ENCODE measurements around the gene PDIK1L.
"Not testable (repeated sequence)": the region's sequence is repeated elsewhere in the genome, so short reads cannot be mapped to it uniquely, and the experiment has no call there.

The PDIK1L gene

GRCh38 chr1:26092422-26092821 lies 19.2 kb upstream of the PDIK1L start:
- FAIRE-seq, result no peak

GRCh38 chr1:26093569-26093968 lies 18.1 kb upstream of the PDIK1L start:
- FAIRE-seq, result not testable (repeated sequence)

GRCh38 chr1:26094076-26094669 lies 17.5 kb upstream of the PDIK1L start:
- FAIRE-seq, result no peak

- no peak for FAIRE-seq
These were observed 16.8 kb upstream of the PDIK1L start for GRCh38 chr1:26094677-26095383.

GRCh38 chr1:26096471-26096870 lies 15.2 kb upstream of the PDIK1L start:
- FAIRE-seq, result no peak

GRCh38 chr1:26097696-26098095 lies 13.9 kb upstream of the PDIK1L start:
- FAIRE-seq, result no peak

- no peak for FAIRE-seq
These were observed 13.0 kb upstream of the PDIK1L start for GRCh38 chr1:26098602-26099001.

- no peak for FAIRE-seq
These were observed 11.8 kb upstream of the PDIK1L start for GRCh38 chr1:26099780-26100179.

- FAIRE-seq, result not testable (repeated sequence)
These were observed 11.4 kb upstream of the PDIK1L start for GRCh38 chr1:26100204-26100603.

GRCh38 chr1:26102119-26102518 lies 9.5 kb upstream of the PDIK1L start:
- no peak for FAIRE-seq

GRCh38 chr1:26102526-26102925 lies 9.1 kb upstream of the PDIK1L start:
- FAIRE-seq, result no peak

GRCh38 chr1:26105226-26105548 lies 6.4 kb upstream of the PDIK1L start:
- FAIRE-seq, result not testable (repeated sequence)

- FAIRE-seq, result no peak
These were observed 2.1 kb upstream of the PDIK1L start for GRCh38 chr1:26109229-26110164.

- no peak for FAIRE-seq
These were observed 694 bp upstream of the PDIK1L start for GRCh38 chr1:26110731-26111529.

GRCh38 chr1:26112407-26112775 lies 767 bp downstream of the PDIK1L start:
- FAIRE-seq, result no peak

- no peak for FAIRE-seq
These were observed 2.7 kb downstream of the PDIK1L start for GRCh38 chr1:26114165-26114927.

- FAIRE-seq, result no peak
These were observed 8.4 kb downstream of the PDIK1L start for GRCh38 chr1:26119892-26120608.

GRCh38 chr1:26121854-26122773 lies 10.5 kb downstream of the PDIK1L start:
- no peak for FAIRE-seq

GRCh38 chr1:26122988-26123973 lies 11.7 kb downstream of the PDIK1L start:
- no peak for FAIRE-seq

Measured in A204.1 (cell line).